ENCODE results near the gene GDPGP1.

- TF ChIP-seq POLR2A (IDR thresholded peaks at IDR 0.05; ENCODE audit: low read length) (no peak), RAD21 (conservative IDR thresholded peaks at IDR 0.05 in 1 of 2, IDR thresholded peaks at IDR 0.05 in 1 of 2) (no peak), RFX5 (IDR thresholded peaks at IDR 0.05) (no peak), KDM1A (IDR thresholded peaks at IDR 0.05; ENCODE audit: low read depth) (no peak), BHLHE40 (IDR thresholded peaks at IDR 0.05; ENCODE audit: low read depth, low read length) (no peak), REST (IDR thresholded peaks at IDR 0.05) (no peak), EP300 (IDR thresholded peaks at IDR 0.05) (no peak), SREBF2 (IDR thresholded peaks at IDR 0.05) (no peak), RNF2 (IDR thresholded peaks at IDR 0.05; ENCODE audit: borderline replicate concordance, low read depth) (no peak), CHD4 (IDR thresholded peaks at IDR 0.05; ENCODE audit: borderline replicate concordance) (no peak)
- TF ChIP-seq, protein P1, sequence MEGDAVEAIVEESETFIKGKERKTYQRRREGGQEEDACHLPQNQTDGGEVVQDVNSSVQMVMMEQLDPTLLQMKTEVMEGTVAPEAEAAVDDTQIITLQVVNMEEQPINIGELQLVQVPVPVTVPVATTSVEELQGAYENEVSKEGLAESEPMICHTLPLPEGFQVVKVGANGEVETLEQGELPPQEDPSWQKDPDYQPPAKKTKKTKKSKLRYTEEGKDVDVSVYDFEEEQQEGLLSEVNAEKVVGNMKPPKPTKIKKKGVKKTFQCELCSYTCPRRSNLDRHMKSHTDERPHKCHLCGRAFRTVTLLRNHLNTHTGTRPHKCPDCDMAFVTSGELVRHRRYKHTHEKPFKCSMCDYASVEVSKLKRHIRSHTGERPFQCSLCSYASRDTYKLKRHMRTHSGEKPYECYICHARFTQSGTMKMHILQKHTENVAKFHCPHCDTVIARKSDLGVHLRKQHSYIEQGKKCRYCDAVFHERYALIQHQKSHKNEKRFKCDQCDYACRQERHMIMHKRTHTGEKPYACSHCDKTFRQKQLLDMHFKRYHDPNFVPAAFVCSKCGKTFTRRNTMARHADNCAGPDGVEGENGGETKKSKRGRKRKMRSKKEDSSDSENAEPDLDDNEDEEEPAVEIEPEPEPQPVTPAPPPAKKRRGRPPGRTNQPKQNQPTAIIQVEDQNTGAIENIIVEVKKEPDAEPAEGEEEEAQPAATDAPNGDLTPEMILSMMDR (IDR thresholded peaks at IDR 0.05): no peak
- TF ChIP-seq, protein P2, sequence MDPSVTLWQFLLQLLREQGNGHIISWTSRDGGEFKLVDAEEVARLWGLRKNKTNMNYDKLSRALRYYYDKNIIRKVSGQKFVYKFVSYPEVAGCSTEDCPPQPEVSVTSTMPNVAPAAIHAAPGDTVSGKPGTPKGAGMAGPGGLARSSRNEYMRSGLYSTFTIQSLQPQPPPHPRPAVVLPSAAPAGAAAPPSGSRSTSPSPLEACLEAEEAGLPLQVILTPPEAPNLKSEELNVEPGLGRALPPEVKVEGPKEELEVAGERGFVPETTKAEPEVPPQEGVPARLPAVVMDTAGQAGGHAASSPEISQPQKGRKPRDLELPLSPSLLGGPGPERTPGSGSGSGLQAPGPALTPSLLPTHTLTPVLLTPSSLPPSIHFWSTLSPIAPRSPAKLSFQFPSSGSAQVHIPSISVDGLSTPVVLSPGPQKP (IDR thresholded peaks at IDR 0.05; ENCODE audit: low read depth, low read length): no peak
- TF ChIP-seq, protein P3, sequence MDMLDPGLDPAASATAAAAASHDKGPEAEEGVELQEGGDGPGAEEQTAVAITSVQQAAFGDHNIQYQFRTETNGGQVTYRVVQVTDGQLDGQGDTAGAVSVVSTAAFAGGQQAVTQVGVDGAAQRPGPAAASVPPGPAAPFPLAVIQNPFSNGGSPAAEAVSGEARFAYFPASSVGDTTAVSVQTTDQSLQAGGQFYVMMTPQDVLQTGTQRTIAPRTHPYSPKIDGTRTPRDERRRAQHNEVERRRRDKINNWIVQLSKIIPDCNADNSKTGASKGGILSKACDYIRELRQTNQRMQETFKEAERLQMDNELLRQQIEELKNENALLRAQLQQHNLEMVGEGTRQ (IDR thresholded peaks at IDR 0.05): no peak
- TF ChIP-seq, protein P4, sequence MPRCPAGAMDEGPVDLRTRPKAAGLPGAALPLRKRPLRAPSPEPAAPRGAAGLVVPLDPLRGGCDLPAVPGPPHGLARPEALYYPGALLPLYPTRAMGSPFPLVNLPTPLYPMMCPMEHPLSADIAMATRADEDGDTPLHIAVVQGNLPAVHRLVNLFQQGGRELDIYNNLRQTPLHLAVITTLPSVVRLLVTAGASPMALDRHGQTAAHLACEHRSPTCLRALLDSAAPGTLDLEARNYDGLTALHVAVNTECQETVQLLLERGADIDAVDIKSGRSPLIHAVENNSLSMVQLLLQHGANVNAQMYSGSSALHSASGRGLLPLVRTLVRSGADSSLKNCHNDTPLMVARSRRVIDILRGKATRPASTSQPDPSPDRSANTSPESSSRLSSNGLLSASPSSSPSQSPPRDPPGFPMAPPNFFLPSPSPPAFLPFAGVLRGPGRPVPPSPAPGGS (IDR thresholded peaks at IDR 0.05): no peak
Measured at GRCh38 chr15:90287946-90288345, 53.9 kb downstream of the GDPGP1 start.
